HCT116 (cell line): Measurements from ENCODE around the gene WDR62. TPM values are rescaled to one million over a fixed set of nuclear protein-coding genes. Genes with fewer than 3 reads are reported as not detected.

Experiments used
- ATAC-seq: fragments of 200-7000 bp; cut with Tn5 transposase; 2 replicates; pipeline ENCODE4 v1.9.1; 2020; ENCODE audit warnings: mild to moderate bottlenecking, moderate library complexity
- BruUV-seq: library from RNA; stranded (reverse); fragments of 400-500 nt; replicated peaks from 2 replicates; lab custom pipeline; 2021; lab: Mats Ljungman, UMichigan
- CTCF ChIA-PET: fragments of 300-600 bp; sonication (Branson Sonifier 250); formaldehyde crosslinking; loops from one replicate; lab custom pipeline; 2021; ENCODE audit warnings: antibody characterized with exemption; lab: Charles Lee
- POLR2A ChIA-PET: fragments of 300-600, 350-600 bp; sonication (Branson Sonifier 250); formaldehyde crosslinking; loops from one replicate; lab custom pipeline; 2021; ENCODE audit warnings: antibody characterized with exemption; lab: Charles Lee
- RAD21 ChIA-PET, 2 experiments: fragments of 300-600 bp; sonication (Branson Sonifier 250); formaldehyde crosslinking; loops; one replicate each; lab custom pipeline; 2023; ENCODE audit warnings: low total read pairs in 2 of 2; ENCODE audit not compliant: uncharacterized antibody in 2 of 2, unreplicated experiment in 2 of 2, low non-redundant PET in 1 of 2; lab: Charles Lee
- DNase-seq: peaks from one replicate; pipeline ENCODE4 v3.0.0-alpha.2; 2010; ENCODE audit warnings: low read depth, low spot score
- H2AFZ ChIP-seq: fragments of 200-600 bp; shearing (Covaris generic), sonication (generic); 2 replicates; pipeline ENCODE4 v1.6.1; 2017; ENCODE audit warnings: low read depth, mixed run types, mixed read lengths, antibody characterized with exemption, low read length; ENCODE audit not compliant: poor library complexity, severe bottlenecking
- H3K27ac ChIP-seq: 2 replicates; pipeline ENCODE4 v1.5.1; 2012; ENCODE audit warnings: low read depth, low read length
- H3K27me3 ChIP-seq: fragments of 200-600 bp; sonication (generic); 2 replicates; pipeline ENCODE4 v1.6.1; 2016; ENCODE audit warnings: mixed run types, low read length, mixed read lengths; ENCODE audit not compliant: insufficient read depth
- H3K36me3 ChIP-seq, 2 experiments: fragments of 200-500 bp in 1 of 2; fragments of 200-600 bp in 1 of 2; sonication (Bioruptor generic) in 1 of 2; sonication (generic) in 1 of 2; 2 replicates each; pipeline versions ENCODE4 v1.5.1 to v1.6.1; 2014 to 2016; ENCODE audit warnings: low read length in 2 of 2, inconsistent platforms in 1 of 2, mixed read lengths in 1 of 2, mixed run types in 1 of 2; ENCODE audit not compliant: insufficient read depth in 2 of 2, control insufficient read depth in 1 of 2
- H3K4me1 ChIP-seq, 2 experiments: fragments of 200-600 bp in 1 of 2; sonication (generic) in 1 of 2; 2 replicates each; pipeline versions ENCODE4 v1.5.1 to v1.6.1; 2012 to 2017; ENCODE audit warnings: low read length in 2 of 2, inconsistent platforms in 1 of 2, mild to moderate bottlenecking in 1 of 2, mixed read lengths in 1 of 2, mixed run types in 1 of 2, moderate library complexity in 1 of 2; ENCODE audit not compliant: insufficient read depth in 2 of 2, control insufficient read depth in 1 of 2
- H3K4me2 ChIP-seq: fragments of 200-600 bp; sonication (generic); 2 replicates; pipeline ENCODE4 v1.6.1; 2017; ENCODE audit warnings: mixed run types, low read length, mixed read lengths
- H3K4me3 ChIP-seq, 2 experiments: fragments of 200-600 bp in 1 of 2; sonication (generic) in 1 of 2; replicated peaks in 1 of 2; 2 replicates each; pipeline ENCODE4 v1.5.1; 2011 to 2016; ENCODE audit warnings: low read length in 2 of 2, control low read depth in 1 of 2, low read depth in 1 of 2, mild to moderate bottlenecking in 1 of 2, mixed read lengths in 1 of 2, mixed run types in 1 of 2
- H3K79me2 ChIP-seq: fragments of 200-600 bp; sonication (generic); 2 replicates; pipeline ENCODE4 v1.6.1; 2017; ENCODE audit warnings: mild to moderate bottlenecking, mixed run types, low read length, moderate library complexity, mixed read lengths; ENCODE audit not compliant: insufficient read depth
- H3K9ac ChIP-seq: fragments of 200-600 bp; sonication (generic); 2 replicates; pipeline ENCODE4 v1.6.1; 2016; ENCODE audit warnings: low read length, mixed read lengths
- H3K9me2 ChIP-seq: fragments of 200-600 bp; sonication (generic), shearing (Covaris generic); 2 replicates; pipeline ENCODE4 v1.6.1; 2017; ENCODE audit warnings: mixed run types, mild to moderate bottlenecking, moderate library complexity; ENCODE audit not compliant: insufficient read depth
- H3K9me3 ChIP-seq, 2 experiments: fragments of 200-500 bp in 1 of 2; fragments of 200-600 bp in 1 of 2; sonication (Bioruptor generic) in 1 of 2; sonication (generic) in 1 of 2; 2 replicates each; pipeline ENCODE4 v1.6.1; 2014 to 2017; ENCODE audit warnings: low read length in 2 of 2, mixed read lengths in 2 of 2, inconsistent platforms in 1 of 2, low read depth in 1 of 2, mild to moderate bottlenecking in 1 of 2, mixed run types in 1 of 2, moderate library complexity in 1 of 2; ENCODE audit not compliant: control insufficient read depth in 1 of 2, insufficient read depth in 1 of 2
- H4K20me1 ChIP-seq: fragments of 200-600 bp; sonication (generic), shearing (Covaris generic); 2 replicates; pipeline ENCODE4 v1.6.1; 2017; ENCODE audit warnings: mixed run types, mild to moderate bottlenecking, moderate library complexity; ENCODE audit not compliant: insufficient read depth
- JUND ChIP-seq: IDR thresholded peaks from 2 replicates; pipeline ENCODE4 v1.6.1; 2012
- SIN3A ChIP-seq: IDR thresholded peaks from 2 replicates; pipeline ENCODE4 v1.6.1; 2012; ENCODE audit warnings: low read depth
- ZNF274 ChIP-seq: fragments of 200-500 bp; sonication (Bioruptor generic); IDR thresholded peaks from 2 replicates; pipeline ENCODE4 v1.6.1; 2014; ENCODE audit warnings: mild to moderate bottlenecking, low read depth, low read length, inconsistent platforms
- intact Hi-C: fragments of 100-400 bp; cut with micrococcal nuclease; formaldehyde crosslinking; loops from 2 replicates; pipeline ENCODE4 v1.10.0; 2022
- total RNA-seq: library from RNA; stranded (reverse); gene quantifications from one replicate; pipeline ENCODE4 v1.2.1, GENCODE V29; 2021; ENCODE audit not compliant: unreplicated experiment
- TF ChIP-seq, protein P1 (sequence below): IDR thresholded peaks from 2 replicates; pipeline ENCODE4 v1.6.1; 2012

The WDR62 gene
- total RNA-seq, 1 experiment from 2014 or later, result 17.0 TPM

DNA sequence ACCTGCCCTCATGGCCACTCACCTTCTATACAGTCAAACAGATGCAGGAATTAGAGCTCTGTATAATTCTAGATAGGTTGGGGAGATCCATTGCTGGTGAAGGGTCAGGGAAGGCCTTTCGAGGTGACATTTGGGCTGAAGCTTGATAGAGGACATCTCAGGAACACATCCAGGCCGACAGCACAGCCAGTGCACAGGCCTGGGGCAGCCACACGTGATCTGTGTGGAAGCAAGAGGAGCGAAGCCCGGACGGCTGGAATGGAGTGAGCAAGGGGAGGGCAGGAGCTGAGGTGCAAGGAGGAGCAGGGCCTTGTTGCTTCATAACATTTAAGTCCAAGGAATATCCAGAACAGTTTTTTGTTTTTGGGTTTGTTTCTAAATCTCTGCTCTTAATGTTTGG is 51.7 kb downstream of the WDR62 start:
- POLR2A ChIA-PET, result no interaction called here
- DNase-seq (no peak), ATAC-seq (no peak)
- Histone ChIP-seq H3K9me2 (no peaks in the 10 kb centered on the region), H3K79me2 (no peaks in the 10 kb centered on the region), H3K9me3 (no peaks in the 10 kb centered on the region), H3K27me3 (no peaks in the 10 kb centered on the region), H3K4me3 (no peak overlapping the region), H3K9ac (no peak overlapping the region), H3K27ac (no peak overlapping the region), H3K36me3 (peaks cover 10 to 28% of the 10 kb centered on the region in 2 experiments; a peak in 3 of 4 replicates), H3K4me1 (peaks cover 0 to 17% of the 10 kb centered on the region in 2 experiments; a peak in 2 of 4 replicates), H4K20me1 (no peaks in the 10 kb centered on the region), H2AFZ (no peak overlapping the region), H3K4me2 (no peak overlapping the region)
- RAD21 ChIA-PET, result no interaction called here
- TF ChIP-seq, protein P1, sequence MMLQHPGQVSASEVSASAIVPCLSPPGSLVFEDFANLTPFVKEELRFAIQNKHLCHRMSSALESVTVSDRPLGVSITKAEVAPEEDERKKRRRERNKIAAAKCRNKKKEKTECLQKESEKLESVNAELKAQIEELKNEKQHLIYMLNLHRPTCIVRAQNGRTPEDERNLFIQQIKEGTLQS, result no peak
- no peak for TF ChIP-seq SIN3A
- intact Hi-C loops, result no loop called here
- CTCF ChIA-PET, result no interaction called here
- no TSS peak for BruUV-seq

DNA sequence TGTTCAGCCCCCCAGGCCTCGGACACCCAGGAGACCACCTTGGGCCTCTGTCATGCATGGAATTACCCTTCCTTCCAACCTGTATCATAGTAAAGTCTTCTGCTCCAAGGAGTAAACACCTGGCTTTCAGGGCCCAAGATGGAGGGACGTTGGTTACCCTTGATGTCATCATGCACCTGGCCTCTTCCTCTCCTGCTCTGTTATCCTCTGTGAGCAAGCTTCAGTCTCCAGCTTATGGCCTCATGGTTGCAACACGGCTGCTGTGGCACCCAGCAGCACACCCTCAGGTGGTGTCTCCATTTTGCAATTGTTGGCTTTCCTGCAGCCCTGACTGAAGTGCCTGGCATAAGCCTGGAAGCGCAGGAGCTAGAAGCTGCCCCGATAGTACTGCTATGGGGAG is 52.3 kb downstream of the WDR62 start:
- intact Hi-C loops, result no loop called here
- Histone ChIP-seq H3K79me2 (no peaks in the 10 kb centered on the region), H3K36me3 (peaks cover 10 to 28% of the 10 kb centered on the region in 2 experiments; a peak in 3 of 4 replicates), H3K4me2 (no peak overlapping the region), H3K4me3 (no peak overlapping the region), H3K4me1 (peaks cover 0 to 13% of the 10 kb centered on the region in 2 experiments; a peak in 2 of 4 replicates), H2AFZ (no peak overlapping the region), H3K9me3 (no peaks in the 10 kb centered on the region), H3K9me2 (no peaks in the 10 kb centered on the region), H3K9ac (no peak overlapping the region), H3K27ac (no peak overlapping the region)
- RAD21 ChIA-PET, result no interaction called here
- POLR2A ChIA-PET, result no interaction called here
- CTCF ChIA-PET, result no interaction called here
- TF ChIP-seq ZNF274, result no peak
- no peak for TF ChIP-seq JUND
- TF ChIP-seq, all 23 proteins: peak for 0
- DNase-seq (no peak), ATAC-seq (no peak)
- no peaks in the 10 kb centered on the region for H3K27me3 ChIP-seq
- no TSS peak for BruUV-seq
- H4K20me1 ChIP-seq, result no peaks in the 10 kb centered on the region
